ENCODE data around the gene SMG1.

Gene SMG1

DNA sequence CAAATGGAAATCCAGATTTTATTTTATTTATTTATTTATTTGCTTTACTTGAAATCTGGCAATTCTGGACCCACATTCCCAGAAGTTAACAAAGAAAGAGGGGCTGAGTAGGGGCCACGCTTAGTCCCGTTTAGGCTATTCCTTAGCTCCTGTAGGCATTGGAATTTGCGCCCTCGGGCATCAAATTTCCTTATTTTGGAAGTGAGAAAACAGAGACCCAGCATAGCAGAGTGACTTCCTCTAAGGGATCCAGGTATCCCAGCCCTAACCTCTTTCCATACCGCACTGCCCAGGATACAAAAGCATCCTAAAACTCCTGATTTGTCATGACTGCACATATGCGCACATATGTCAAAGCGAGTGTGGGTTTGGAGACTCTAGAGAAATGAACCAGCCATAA lies 19.0 kb upstream of the SMG1 start:
- no peak for DNase-seq (ENCODE audit: low read depth)
- TF ChIP-seq, protein P1, sequence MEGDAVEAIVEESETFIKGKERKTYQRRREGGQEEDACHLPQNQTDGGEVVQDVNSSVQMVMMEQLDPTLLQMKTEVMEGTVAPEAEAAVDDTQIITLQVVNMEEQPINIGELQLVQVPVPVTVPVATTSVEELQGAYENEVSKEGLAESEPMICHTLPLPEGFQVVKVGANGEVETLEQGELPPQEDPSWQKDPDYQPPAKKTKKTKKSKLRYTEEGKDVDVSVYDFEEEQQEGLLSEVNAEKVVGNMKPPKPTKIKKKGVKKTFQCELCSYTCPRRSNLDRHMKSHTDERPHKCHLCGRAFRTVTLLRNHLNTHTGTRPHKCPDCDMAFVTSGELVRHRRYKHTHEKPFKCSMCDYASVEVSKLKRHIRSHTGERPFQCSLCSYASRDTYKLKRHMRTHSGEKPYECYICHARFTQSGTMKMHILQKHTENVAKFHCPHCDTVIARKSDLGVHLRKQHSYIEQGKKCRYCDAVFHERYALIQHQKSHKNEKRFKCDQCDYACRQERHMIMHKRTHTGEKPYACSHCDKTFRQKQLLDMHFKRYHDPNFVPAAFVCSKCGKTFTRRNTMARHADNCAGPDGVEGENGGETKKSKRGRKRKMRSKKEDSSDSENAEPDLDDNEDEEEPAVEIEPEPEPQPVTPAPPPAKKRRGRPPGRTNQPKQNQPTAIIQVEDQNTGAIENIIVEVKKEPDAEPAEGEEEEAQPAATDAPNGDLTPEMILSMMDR (IDR thresholded peaks at IDR 0.05; ENCODE audit: low read depth, low read length, missing control alignments): no peak
- in situ Hi-C loops (cut with HindIII; ENCODE audit: low sequenced_read_pairs): no loop called here
- no peak overlapping the region for H3K4me3 ChIP-seq (ENCODE audit: low read depth, low read length)

DNA sequence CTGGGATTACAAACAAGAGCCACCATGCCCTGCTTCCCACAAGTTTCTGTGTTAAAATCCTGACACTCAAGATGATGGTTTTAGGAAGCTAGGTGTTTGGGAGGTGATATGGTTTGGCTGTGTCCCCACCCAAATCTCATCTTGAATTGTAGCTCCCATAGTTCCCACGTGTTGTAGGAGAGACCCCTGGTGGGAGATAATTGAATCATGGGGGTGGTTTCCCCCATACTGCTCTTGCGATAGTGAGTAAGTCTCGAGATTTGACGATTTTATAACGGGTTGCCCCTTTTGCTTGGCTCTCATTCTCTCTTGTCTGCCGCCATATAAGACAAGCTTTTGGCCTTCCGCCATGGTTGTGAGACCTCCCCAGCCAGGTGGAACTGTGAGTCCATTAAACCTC lies 17.2 kb upstream of the SMG1 start:
- no peak overlapping the region for H3K4me3 ChIP-seq (ENCODE audit: low read depth, low read length)
- DNase-seq (ENCODE audit: low read depth): no peak
- TF ChIP-seq, protein P1 (IDR thresholded peaks at IDR 0.05; ENCODE audit: low read depth, low read length, missing control alignments): no peak
- in situ Hi-C loops (cut with HindIII; ENCODE audit: low sequenced_read_pairs): no loop called here

DNA sequence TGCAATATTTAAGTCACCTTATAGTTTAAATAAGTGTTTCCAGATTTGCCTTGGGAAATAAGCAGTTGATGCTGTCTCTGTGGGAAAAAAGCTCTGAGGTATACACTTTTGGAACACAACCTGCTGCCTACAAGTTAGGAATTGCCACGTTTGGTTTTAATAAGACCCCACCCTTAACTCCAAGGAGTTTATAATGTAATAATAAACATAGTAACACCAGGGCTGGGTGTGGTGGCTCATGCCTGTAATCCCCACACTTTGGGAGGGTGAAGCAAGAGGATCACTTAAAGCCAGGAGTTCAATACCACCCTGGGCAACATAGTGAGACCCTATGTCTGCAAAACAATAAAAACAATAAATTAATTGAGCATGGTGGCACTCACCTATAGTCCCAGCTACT lies 15.9 kb upstream of the SMG1 start:
- in situ Hi-C loops (cut with HindIII; ENCODE audit: low sequenced_read_pairs): no loop called here
- TF ChIP-seq, protein P1 (IDR thresholded peaks at IDR 0.05; ENCODE audit: low read depth, low read length, missing control alignments): no peak
- no peak for DNase-seq (ENCODE audit: low read depth)
- H3K4me3 ChIP-seq (ENCODE audit: low read depth, low read length): no peak overlapping the region

DNA sequence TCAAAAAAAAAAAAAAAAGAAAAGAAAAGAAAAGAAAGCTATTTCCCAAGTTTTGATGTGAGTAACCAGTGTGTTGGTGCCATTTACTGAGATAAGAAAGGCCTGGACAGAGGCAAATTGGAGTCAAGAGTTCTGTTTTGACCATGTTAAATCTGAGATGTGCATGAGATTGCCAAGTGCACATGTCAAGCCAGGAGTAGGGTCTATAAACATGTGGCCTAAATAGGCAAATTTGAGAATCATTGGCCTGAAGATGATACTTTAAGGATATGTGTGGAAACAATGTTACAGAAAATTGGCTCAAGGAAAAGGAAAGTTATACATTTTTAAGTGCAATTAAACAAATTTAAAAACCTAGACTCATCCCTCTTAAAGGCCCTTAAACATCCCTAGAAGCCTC lies 15.3 kb upstream of the SMG1 start:
- no peak overlapping the region for H3K4me3 ChIP-seq (ENCODE audit: low read depth, low read length)
- DNase-seq (ENCODE audit: low read depth): no peak
- in situ Hi-C loops (cut with HindIII; ENCODE audit: low sequenced_read_pairs): no loop called here
- TF ChIP-seq, protein P1 (IDR thresholded peaks at IDR 0.05; ENCODE audit: low read depth, low read length, missing control alignments): no peak

DNA sequence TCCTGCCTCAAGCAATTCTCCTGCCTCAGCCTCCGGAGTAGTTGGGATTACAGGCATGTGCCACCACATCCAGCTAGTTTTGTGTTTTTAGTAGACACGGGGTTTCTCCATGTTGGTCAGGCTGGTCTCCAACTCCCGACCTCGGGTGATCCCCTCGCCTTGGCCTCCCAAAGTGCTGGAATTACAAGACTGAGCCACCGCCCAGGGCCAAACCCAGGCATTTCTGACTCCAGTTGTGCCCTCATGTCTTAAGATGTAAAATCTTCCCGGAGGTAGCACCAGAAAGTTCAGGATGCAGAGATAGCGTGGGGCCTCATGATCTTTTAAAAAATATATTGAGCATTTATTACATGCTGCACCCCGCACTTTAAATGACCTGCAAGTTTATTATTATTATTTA lies 12.8 kb upstream of the SMG1 start:
- no peak for DNase-seq (ENCODE audit: low read depth)
- TF ChIP-seq, protein P1 (IDR thresholded peaks at IDR 0.05; ENCODE audit: low read depth, low read length, missing control alignments): no peak
- H3K4me3 ChIP-seq (ENCODE audit: low read depth, low read length): no peak overlapping the region
- in situ Hi-C loops (cut with HindIII; ENCODE audit: low sequenced_read_pairs): no loop called here

DNA sequence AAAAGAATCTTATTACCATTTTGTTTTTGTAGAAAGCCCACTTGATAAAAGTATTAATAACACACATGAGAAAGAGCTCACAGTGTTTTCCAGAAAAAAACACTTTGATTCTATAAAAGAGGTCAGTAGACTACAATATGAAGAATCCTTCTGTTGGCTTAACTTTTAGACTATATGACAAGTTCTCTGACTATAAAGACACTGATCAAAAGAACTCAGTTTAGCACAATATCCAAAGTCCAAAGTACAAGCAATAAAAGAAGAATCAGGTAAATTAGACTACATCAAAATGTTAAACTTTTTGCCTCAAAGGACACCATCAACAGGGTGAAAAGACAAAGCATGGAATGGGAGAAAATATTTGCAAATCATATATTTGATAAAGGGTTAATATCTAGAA lies 11.2 kb upstream of the SMG1 start:
- TF ChIP-seq, protein P1 (IDR thresholded peaks at IDR 0.05; ENCODE audit: low read depth, low read length, missing control alignments): no peak
- DNase-seq (ENCODE audit: low read depth): no peak
- H3K4me3 ChIP-seq (ENCODE audit: low read depth, low read length): no peak overlapping the region
- in situ Hi-C loops (cut with HindIII; ENCODE audit: low sequenced_read_pairs): no loop called here
